Astrocyte (in vitro differentiated cells and primary cell): ENCODE data around the gene GID8.

Source experiments
- EZH2 ChIP-seq: IDR thresholded peaks from 2 replicates; pipeline ENCODE4 v1.6.1; 2012; ENCODE audit warnings: mild to moderate bottlenecking, low read length, inconsistent platforms; ENCODE audit not compliant: insufficient read depth
- TF ChIP-seq, protein P1 (sequence below): IDR thresholded peaks from 2 replicates; pipeline ENCODE4 v1.5.1; 2011; ENCODE audit warnings: low read depth, mild to moderate bottlenecking, inconsistent platforms, low read length, moderate library complexity; ENCODE audit not compliant: insufficient read depth

DNA sequence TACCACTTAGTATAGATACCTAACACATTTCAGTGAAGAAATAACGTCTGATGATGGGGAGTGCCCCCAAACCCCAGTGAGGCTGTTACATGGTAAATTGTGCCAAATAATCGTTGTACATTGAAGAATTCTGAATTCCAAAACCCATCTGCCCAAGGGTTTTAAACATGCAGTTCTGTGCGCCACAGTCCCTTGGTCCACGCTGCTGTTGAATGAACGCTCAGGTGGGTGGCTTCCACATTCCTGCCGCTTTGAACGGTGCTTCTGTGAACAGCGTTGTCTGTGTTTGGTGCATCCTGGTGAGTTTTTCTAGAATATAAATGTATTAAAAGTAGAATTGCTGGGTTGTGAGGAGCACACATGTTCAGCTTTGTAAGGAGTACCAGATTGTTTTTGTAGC, 2.9 kb downstream of the GID8 start:
- TF ChIP-seq, protein P1, sequence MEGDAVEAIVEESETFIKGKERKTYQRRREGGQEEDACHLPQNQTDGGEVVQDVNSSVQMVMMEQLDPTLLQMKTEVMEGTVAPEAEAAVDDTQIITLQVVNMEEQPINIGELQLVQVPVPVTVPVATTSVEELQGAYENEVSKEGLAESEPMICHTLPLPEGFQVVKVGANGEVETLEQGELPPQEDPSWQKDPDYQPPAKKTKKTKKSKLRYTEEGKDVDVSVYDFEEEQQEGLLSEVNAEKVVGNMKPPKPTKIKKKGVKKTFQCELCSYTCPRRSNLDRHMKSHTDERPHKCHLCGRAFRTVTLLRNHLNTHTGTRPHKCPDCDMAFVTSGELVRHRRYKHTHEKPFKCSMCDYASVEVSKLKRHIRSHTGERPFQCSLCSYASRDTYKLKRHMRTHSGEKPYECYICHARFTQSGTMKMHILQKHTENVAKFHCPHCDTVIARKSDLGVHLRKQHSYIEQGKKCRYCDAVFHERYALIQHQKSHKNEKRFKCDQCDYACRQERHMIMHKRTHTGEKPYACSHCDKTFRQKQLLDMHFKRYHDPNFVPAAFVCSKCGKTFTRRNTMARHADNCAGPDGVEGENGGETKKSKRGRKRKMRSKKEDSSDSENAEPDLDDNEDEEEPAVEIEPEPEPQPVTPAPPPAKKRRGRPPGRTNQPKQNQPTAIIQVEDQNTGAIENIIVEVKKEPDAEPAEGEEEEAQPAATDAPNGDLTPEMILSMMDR: no peak
- TF ChIP-seq EZH2: no peak
